Thoracic aorta (tissue), 2 donors: ENCODE results near the gene BRD3. TPM values are rescaled to one million over a fixed set of nuclear protein-coding genes. Genes with fewer than 3 reads are reported as not detected.

Experiments used
- ATAC-seq: fragments of 150-250 bp; one replicate; pipeline ENCODE4 v1.8.0; 2017; ENCODE audit warnings: low read depth; ENCODE audit not compliant: insufficient number of reproducible peaks, low FRiP score
- DNase-seq: peaks from one replicate; pipeline ENCODE4 v3.0.0-alpha.2; 2020; ENCODE audit warnings: low spot score
- H3K27ac ChIP-seq, 2 donors: fragments of 200-600 bp; sonication (generic); 1 replicate in 1 of 2; 2 replicates in 1 of 2; pipeline ENCODE4 v1.5.1; 2016; ENCODE audit warnings: mild to moderate bottlenecking in 2 of 2, moderate library complexity in 2 of 2
- H3K27me3 ChIP-seq: fragments of 200-600 bp; sonication (generic); replicated peaks from 2 replicates; pipeline ENCODE4 v1.6.0; 2016; ENCODE audit warnings: mild to moderate bottlenecking; ENCODE audit not compliant: insufficient read depth
- H3K36me3 ChIP-seq: fragments of 200-600 bp; sonication (generic); one replicate; pipeline ENCODE4 v1.5.1; 2016
- H3K4me1 ChIP-seq, 2 donors: fragments of 200-600 bp; sonication (generic); 1 replicate in 1 of 2; 2 replicates in 1 of 2; pipeline versions ENCODE4 v1.5.1 to v1.6.0; 2016; ENCODE audit warnings: low read depth in 2 of 2, mild to moderate bottlenecking in 1 of 2; ENCODE audit not compliant: control insufficient read depth in 1 of 2
- H3K4me3 ChIP-seq: fragments of 200-600 bp; sonication (generic); 2 replicates; pipeline ENCODE4 v1.5.1; 2016; ENCODE audit warnings: mild to moderate bottlenecking
- H3K9me3 ChIP-seq: fragments of 200-600 bp; sonication (generic); 2 replicates; pipeline ENCODE4 v1.5.1; 2016
- total RNA-seq, 2 donors: library from RNA; depleted of rRNA; stranded (reverse); fragments of >200 nt; gene quantifications; one replicate each; pipeline versions ENCODE4 v1.1.0 to v1.2.3, GENCODE V29; 2016
- TF ChIP-seq, protein P1 (sequence below): fragments of 200-600 bp; sonication (generic); IDR thresholded peaks from one replicate; pipeline ENCODE4 v1.5.1; 2019; ENCODE audit warnings: antibody characterized with exemption

Gene BRD3
- total RNA-seq, 2 donors from 2014 or later, result 22.1 to 47.9 TPM

DNA sequence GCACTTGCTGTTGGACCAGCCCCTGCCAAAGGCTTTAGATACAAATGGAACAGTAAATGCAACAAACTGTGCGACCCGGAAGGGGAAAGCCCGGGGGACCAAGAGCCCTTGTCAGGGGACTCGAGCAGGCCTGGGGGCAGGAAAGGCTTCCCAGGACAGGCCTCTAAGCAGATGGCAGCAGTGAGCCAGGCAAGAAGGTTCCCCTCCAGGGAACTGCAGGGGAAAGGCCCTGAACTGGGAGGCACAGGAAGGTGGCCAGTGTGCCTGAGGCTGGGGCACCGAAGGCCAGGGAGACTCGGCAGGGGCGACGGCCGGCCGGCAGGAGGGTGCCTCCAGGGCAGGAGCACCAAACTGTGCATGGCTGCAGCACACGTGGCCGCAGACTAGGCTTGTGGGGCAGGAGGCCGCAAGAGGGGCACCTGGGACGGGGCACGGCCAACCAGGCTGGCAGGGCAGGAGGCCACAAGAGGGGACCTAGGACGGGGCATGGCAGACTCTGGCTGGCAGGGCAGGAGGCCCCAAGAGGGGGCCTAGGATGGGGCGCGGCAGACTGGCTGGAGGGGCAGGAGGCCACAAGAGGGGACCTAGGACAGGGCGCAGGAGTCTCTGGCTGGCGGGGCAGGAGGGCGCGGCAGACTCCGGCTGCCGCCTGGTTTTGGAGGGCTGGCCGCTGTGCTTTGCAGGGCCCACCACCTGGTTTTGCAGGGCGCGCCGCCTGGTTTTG lies 85.7 kb downstream of the BRD3 start:
- no peaks in the 10 kb centered on the region for H3K9me3 ChIP-seq
- no peaks in the 10 kb centered on the region for H3K36me3 ChIP-seq
- TF ChIP-seq, protein P1, sequence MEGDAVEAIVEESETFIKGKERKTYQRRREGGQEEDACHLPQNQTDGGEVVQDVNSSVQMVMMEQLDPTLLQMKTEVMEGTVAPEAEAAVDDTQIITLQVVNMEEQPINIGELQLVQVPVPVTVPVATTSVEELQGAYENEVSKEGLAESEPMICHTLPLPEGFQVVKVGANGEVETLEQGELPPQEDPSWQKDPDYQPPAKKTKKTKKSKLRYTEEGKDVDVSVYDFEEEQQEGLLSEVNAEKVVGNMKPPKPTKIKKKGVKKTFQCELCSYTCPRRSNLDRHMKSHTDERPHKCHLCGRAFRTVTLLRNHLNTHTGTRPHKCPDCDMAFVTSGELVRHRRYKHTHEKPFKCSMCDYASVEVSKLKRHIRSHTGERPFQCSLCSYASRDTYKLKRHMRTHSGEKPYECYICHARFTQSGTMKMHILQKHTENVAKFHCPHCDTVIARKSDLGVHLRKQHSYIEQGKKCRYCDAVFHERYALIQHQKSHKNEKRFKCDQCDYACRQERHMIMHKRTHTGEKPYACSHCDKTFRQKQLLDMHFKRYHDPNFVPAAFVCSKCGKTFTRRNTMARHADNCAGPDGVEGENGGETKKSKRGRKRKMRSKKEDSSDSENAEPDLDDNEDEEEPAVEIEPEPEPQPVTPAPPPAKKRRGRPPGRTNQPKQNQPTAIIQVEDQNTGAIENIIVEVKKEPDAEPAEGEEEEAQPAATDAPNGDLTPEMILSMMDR, result no peak
- peaks cover 7 to 14% of the 10 kb centered on the region in 2 donors for H3K4me1 ChIP-seq
- H3K27me3 ChIP-seq, result no peaks in the 10 kb centered on the region
- ATAC-seq, result no peak
- DNase-seq, result no peak
- H3K4me3 ChIP-seq, result no peak overlapping the region
- no peak overlapping the region for H3K27ac ChIP-seq

DNA sequence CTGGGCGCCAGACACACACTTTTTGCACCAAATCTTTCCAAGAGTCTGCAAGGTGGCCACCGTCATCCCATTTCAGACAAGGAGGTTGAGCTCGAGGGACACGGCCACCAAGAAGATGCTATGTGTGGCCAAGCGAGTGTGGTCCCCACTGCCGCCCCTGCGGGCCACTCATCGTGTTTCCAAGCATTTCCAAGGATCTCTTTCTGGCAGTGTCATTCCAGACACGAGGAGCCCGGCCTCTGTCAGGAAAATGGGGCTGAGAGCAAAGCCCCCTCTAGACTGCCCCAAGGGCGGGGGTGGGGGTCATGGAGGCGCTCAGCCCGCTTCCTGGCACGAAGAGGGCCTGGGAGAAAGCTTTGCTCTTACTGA lies 86.3 kb downstream of the BRD3 start:
- no peak for ATAC-seq

DNA sequence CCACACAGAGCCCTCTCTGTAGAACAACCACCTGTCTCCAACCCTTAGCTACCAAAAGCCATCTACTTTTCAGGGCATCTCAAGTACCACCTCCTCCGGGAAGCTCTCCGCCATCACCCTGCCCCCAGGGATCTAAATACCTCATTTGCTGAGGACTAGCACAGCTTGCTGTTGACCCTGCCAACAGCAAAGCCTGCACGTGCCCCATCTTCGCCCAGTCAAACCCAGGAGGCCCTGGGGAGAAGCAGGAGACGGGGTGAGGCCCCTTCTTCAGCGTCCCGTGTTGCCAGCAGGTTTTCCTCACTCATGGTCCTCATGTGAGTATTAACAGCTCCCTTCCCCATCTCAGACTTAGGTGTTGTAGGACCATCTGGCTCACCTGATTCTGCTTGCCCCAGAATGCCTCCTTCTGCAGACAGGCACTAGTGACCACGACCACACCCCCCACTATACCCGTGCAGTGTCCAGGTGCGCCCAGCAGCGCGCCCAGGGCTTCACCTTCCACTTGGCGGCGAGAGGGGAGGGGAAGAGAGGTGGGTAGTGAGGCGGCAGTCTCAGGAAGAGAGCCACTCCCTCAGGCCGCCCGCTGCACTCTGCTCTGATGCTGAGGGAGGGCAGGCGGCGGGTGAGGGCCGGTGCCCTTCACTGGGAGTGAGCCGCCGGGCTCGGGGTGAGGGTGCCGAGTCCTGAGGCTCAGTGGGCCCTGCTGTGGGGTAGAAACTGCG lies 86.8 kb downstream of the BRD3 start:
- Histone ChIP-seq H3K27me3 (no peaks in the 10 kb centered on the region), H3K4me1 (peaks cover 7 to 14% of the 10 kb centered on the region in 2 donors), H3K9me3 (no peaks in the 10 kb centered on the region), H3K4me3 (no peak overlapping the region), H3K36me3 (no peaks in the 10 kb centered on the region), H3K27ac (no peak overlapping the region)
- no peak for ATAC-seq
- TF ChIP-seq, protein P1, result no peak
- no peak for DNase-seq

More for the DNA sequence above, 86.3 kb downstream of the BRD3 start:
- no peak overlapping the region for H3K4me3 ChIP-seq
- H3K27me3 ChIP-seq, result no peaks in the 10 kb centered on the region
- H3K4me1 ChIP-seq, result peaks cover 7 to 14% of the 10 kb centered on the region in 2 donors
- H3K9me3 ChIP-seq, result no peaks in the 10 kb centered on the region
- no peaks in the 10 kb centered on the region for H3K36me3 ChIP-seq
- no peak for DNase-seq
- TF ChIP-seq, protein P1, result no peak
- no peak overlapping the region for H3K27ac ChIP-seq

Other genes starting within 250 kb of the BRD3 start
- gene VAV2, start 75.7 kb downstream of the BRD3 start, total RNA-seq, result 10 to 100 TPM; 10.1 to 11.5 TPM
- 10 to 100 TPM in 1 of 2 donors, 1 to 10 TPM in 1; 8.8 to 14.6 TPM for gene BRD3OS, start 42.5 kb downstream of the BRD3 start, total RNA-seq
- gene WDR5, start 68.1 kb upstream of the BRD3 start, total RNA-seq, result 10 to 100 TPM; 20.7 to 24.0 TPM
- gene RNU6ATAC, start 96.5 kb upstream of the BRD3 start, total RNA-seq, result not detected